CD8-positive, alpha-beta memory T cell (primary cell): ENCODE measurements around the gene EPB41L5. TPM values are rescaled to one million over a fixed set of nuclear protein-coding genes. Genes with fewer than 3 reads are reported as not detected.
"Not testable (repeated sequence)": the region's sequence is repeated elsewhere in the genome, so short reads cannot be mapped to it uniquely, and the experiment has no call there.

Experiments used
- CTCF ChIA-PET: fragments of 350-600 bp; sonication (Branson Sonifier 250); formaldehyde crosslinking; loops from one replicate; lab custom pipeline; 2021; ENCODE audit warnings: antibody characterized with exemption; lab: Charles Lee
- POLR2A ChIA-PET: fragments of 350-600 bp; sonication (Branson Sonifier 250); formaldehyde crosslinking; loops from one replicate; lab custom pipeline; 2021; ENCODE audit warnings: antibody characterized with exemption; lab: Charles Lee
- DNase-seq, 5 donors: peaks; one replicate each; pipeline versions ENCODE4 v3.0.0 to v3.0.0-alpha.2; 2020 to 2022; ENCODE audit warnings: mixed read lengths in 1 of 5
- H3K27ac ChIP-seq: one replicate; pipeline ENCODE4 v1.7.0; 2013; ENCODE audit warnings: low read depth, mild to moderate bottlenecking, low read length, moderate library complexity
- H3K27me3 ChIP-seq: 2 replicates; pipeline ENCODE4 v1.7.0; 2013; ENCODE audit warnings: low read length, mild to moderate bottlenecking; ENCODE audit not compliant: insufficient read depth, poor library complexity, severe bottlenecking
- H3K36me3 ChIP-seq: 2 replicates; pipeline ENCODE4 v1.7.0; 2013; ENCODE audit warnings: mild to moderate bottlenecking, low read length, moderate library complexity; ENCODE audit not compliant: insufficient read depth
- H3K4me1 ChIP-seq: 2 replicates; pipeline ENCODE4 v1.7.0; 2013; ENCODE audit warnings: mild to moderate bottlenecking, low read length, moderate library complexity; ENCODE audit not compliant: insufficient read depth
- H3K4me3 ChIP-seq: 2 replicates; pipeline ENCODE4 v1.7.0; 2013; ENCODE audit warnings: mild to moderate bottlenecking, low read length
- H3K9me3 ChIP-seq: 2 replicates; pipeline ENCODE4 v1.7.0; 2013; ENCODE audit warnings: mild to moderate bottlenecking, low read length
- H3K27ac Mint-ChIP-seq, 8 donors: one replicate each; pipeline ENCODE4 v1.8.0; 2020 to 2021; ENCODE audit warnings: mixed read lengths in 8 of 8, mild to moderate bottlenecking in 6 of 8, inconsistent platforms in 3 of 8, moderate library complexity in 3 of 8
- H3K27me3 Mint-ChIP-seq, 2 donors: one replicate each; pipeline ENCODE4 v1.8.0; 2020 to 2021; ENCODE audit warnings: mixed read lengths in 2 of 2, mild to moderate bottlenecking in 1 of 2, moderate library complexity in 1 of 2
- H3K36me3 Mint-ChIP-seq, 3 donors: one replicate each; pipeline ENCODE4 v1.8.0; 2020 to 2021; ENCODE audit warnings: mixed read lengths in 3 of 3, inconsistent platforms in 1 of 3, mild to moderate bottlenecking in 1 of 3
- H3K4me1 Mint-ChIP-seq, 3 donors: one replicate each; pipeline ENCODE4 v1.8.0; 2020 to 2021; ENCODE audit warnings: mixed read lengths in 3 of 3, inconsistent platforms in 1 of 3, mild to moderate bottlenecking in 1 of 3
- H3K4me3 Mint-ChIP-seq, 7 donors: one replicate each; pipeline ENCODE4 v1.8.0; 2020 to 2021; ENCODE audit warnings: mixed read lengths in 7 of 7, mild to moderate bottlenecking in 6 of 7, moderate library complexity in 4 of 7, inconsistent platforms in 2 of 7
- H3K9me3 Mint-ChIP-seq, 5 donors: one replicate each; pipeline ENCODE4 v1.8.0; 2020 to 2022; ENCODE audit warnings: mixed read lengths in 5 of 5, mild to moderate bottlenecking in 3 of 5, moderate library complexity in 2 of 5, inconsistent platforms in 1 of 5
- polyA plus RNA-seq: library from polyadenylated mRNA; unstranded; fragments of 300-500 nt; fragmentation: Illumina TruSeq; gene quantifications from one replicate; pipeline ENCODE4 v1.2.3, GENCODE V29; 2021
- total RNA-seq, 2 experiments: library from RNA; stranded (reverse); gene quantifications; one replicate each; pipeline ENCODE4 v1.2.3, GENCODE V29; 2021

The EPB41L5 gene
- total and polyA plus RNA-seq, 3 experiments from 2014 or later, result 3.3 to 4.0 (median 3.8) TPM

GRCh38 chr2:120017201-120017600, 4.3 kb downstream of the EPB41L5 start:
- peaks cover 11% of the 10 kb centered on the region for H3K4me1 ChIP-seq
- H3K4me1 Mint-ChIP-seq, result peaks cover 22 to 34% (median 22%) of the 10 kb centered on the region in 3 donors
- H3K27me3 Mint-ChIP-seq, result no peaks in the 10 kb centered on the region
- ChIA-PET POLR2A (no interaction called here), CTCF (no interaction called here)
- no peak overlapping the region for H3K27ac Mint-ChIP-seq
- no peak overlapping the region for H3K4me3 ChIP-seq
- DNase-seq, result no peak
- H3K36me3 Mint-ChIP-seq, result peaks cover under 1 to 11% (median 9%) of the 10 kb centered on the region in 3 donors
- H3K27me3 ChIP-seq, result no peaks in the 10 kb centered on the region
- no peaks in the 10 kb centered on the region for H3K36me3 ChIP-seq
- no peaks in the 10 kb centered on the region for H3K9me3 Mint-ChIP-seq
- peak overlapping the region in 1 of 7 donors; percentile 32 for H3K4me3 Mint-ChIP-seq
- H3K9me3 ChIP-seq, result no peaks in the 10 kb centered on the region
- no peak overlapping the region for H3K27ac ChIP-seq

GRCh38 chr2:120018549-120018948, 5.7 kb downstream of the EPB41L5 start:
- Histone ChIP-seq H3K36me3 (no peaks in the 10 kb centered on the region), H3K27me3 (no peaks in the 10 kb centered on the region), H3K9me3 (no peaks in the 10 kb centered on the region), H3K27ac (no peak overlapping the region), H3K4me3 (no peak overlapping the region), H3K4me1 (peaks cover 4% of the 10 kb centered on the region)
- Mint-ChIP-seq H3K27ac (no peak overlapping the region), H3K36me3 (peaks cover 9 to 14% (median 13%) of the 10 kb centered on the region in 3 donors), H3K27me3 (no peaks in the 10 kb centered on the region), H3K4me1 (peaks cover 15 to 27% (median 16%) of the 10 kb centered on the region in 3 donors), H3K4me3 (no peak overlapping the region), H3K9me3 (no peaks in the 10 kb centered on the region)
- ChIA-PET CTCF (no interaction called here), POLR2A (interaction anchor here (0.5 kb wide), 1 partner anchor 45 kb away, joined by 3 read pairs; no protein-coding TSS in a partner anchor)
- no peak for DNase-seq

- POLR2A ChIA-PET, result no interaction called here
- no peak overlapping the region for H3K4me3 ChIP-seq
- H3K27ac ChIP-seq, result no peak overlapping the region
- Mint-ChIP-seq H3K4me3 (no peak overlapping the region), H3K36me3 (peaks cover 12 to 28% (median 25%) of the 10 kb centered on the region in 3 donors), H3K27ac (no peak overlapping the region), H3K27me3 (no peaks in the 10 kb centered on the region), H3K9me3 (peaks cover 0 to 6% (median 0%) of the 10 kb centered on the region in 5 donors), H3K4me1 (peaks cover under 1 to 11% (median 4%) of the 10 kb centered on the region in 3 donors)
- DNase-seq, result no peak
- H3K9me3 ChIP-seq, result no peaks in the 10 kb centered on the region
- no peaks in the 10 kb centered on the region for H3K27me3 ChIP-seq
- H3K36me3 ChIP-seq, result no peaks in the 10 kb centered on the region
- no peaks in the 10 kb centered on the region for H3K4me1 ChIP-seq
- CTCF ChIA-PET, result no interaction called here
These were observed 7.7 kb downstream of the EPB41L5 start for GRCh38 chr2:120020554-120020953.

GRCh38 chr2:120022505-120022904, 9.6 kb downstream of the EPB41L5 start:
- H3K4me3 Mint-ChIP-seq, H3K4me1 Mint-ChIP-seq, H3K27ac Mint-ChIP-seq, H3K27me3 ChIP-seq, H3K4me3 ChIP-seq, DNase-seq, H3K9me3 ChIP-seq, CTCF ChIA-PET, POLR2A ChIA-PET, H3K27ac ChIP-seq, H3K36me3 ChIP-seq, H3K27me3 Mint-ChIP-seq, H3K4me1 ChIP-seq, H3K9me3 Mint-ChIP-seq: not testable (repeated sequence)
- peaks cover 15 to 37% (median 25%) of the 10 kb centered on the region in 3 donors for H3K36me3 Mint-ChIP-seq

- DNase-seq, result no peak
- CTCF ChIA-PET, result no interaction called here
These were observed 14.0 kb downstream of the EPB41L5 start for GRCh38 chr2:120026890-120027289.

GRCh38 chr2:120028795-120029194, 15.9 kb downstream of the EPB41L5 start:
- Mint-ChIP-seq H3K27me3 (peaks cover 0 to 2% of the 10 kb centered on the region in 2 donors), H3K4me3 (no peak overlapping the region), H3K9me3 (peaks cover 0 to 6% (median 0%) of the 10 kb centered on the region in 5 donors), H3K27ac (peak overlapping the region in 1 of 8 donors; percentile 4), H3K4me1 (peaks cover 0 to 3% (median 0%) of the 10 kb centered on the region in 3 donors), H3K36me3 (peaks cover 8 to 25% (median 12%) of the 10 kb centered on the region in 3 donors)
- ChIA-PET CTCF (no interaction called here), POLR2A (no interaction called here)
- Histone ChIP-seq H3K4me1 (no peaks in the 10 kb centered on the region), H3K4me3 (no peak overlapping the region), H3K9me3 (no peaks in the 10 kb centered on the region), H3K27me3 (no peaks in the 10 kb centered on the region), H3K27ac (no peak overlapping the region), H3K36me3 (no peaks in the 10 kb centered on the region)
- no peak for DNase-seq

More at GRCh38 chr2:120026890-120027289, 14.0 kb downstream of the EPB41L5 start:
- no peaks in the 10 kb centered on the region for H3K4me1 ChIP-seq
- H3K36me3 Mint-ChIP-seq, result peaks cover 8 to 41% (median 17%) of the 10 kb centered on the region in 3 donors
- H3K4me3 ChIP-seq, result no peak overlapping the region
- H3K27ac Mint-ChIP-seq, result no peak overlapping the region
- no peaks in the 10 kb centered on the region for H3K36me3 ChIP-seq
- H3K27me3 ChIP-seq, result no peaks in the 10 kb centered on the region
- H3K9me3 ChIP-seq, result no peaks in the 10 kb centered on the region
- H3K27me3 Mint-ChIP-seq, result peaks cover 0 to 2% of the 10 kb centered on the region in 2 donors
- peaks cover 0 to 3% (median 0%) of the 10 kb centered on the region in 3 donors for H3K4me1 Mint-ChIP-seq
- no peak overlapping the region for H3K4me3 Mint-ChIP-seq
- POLR2A ChIA-PET, result no interaction called here
- peaks cover 0 to 6% (median 0%) of the 10 kb centered on the region in 5 donors for H3K9me3 Mint-ChIP-seq
- H3K27ac ChIP-seq, result no peak overlapping the region

- H3K27ac ChIP-seq, result no peak overlapping the region
- no peaks in the 10 kb centered on the region for H3K27me3 ChIP-seq
- H3K27ac Mint-ChIP-seq, result no peak overlapping the region
- H3K4me3 Mint-ChIP-seq, result no peak overlapping the region
- peaks cover 0 to 4% (median 0%) of the 10 kb centered on the region in 5 donors for H3K9me3 Mint-ChIP-seq
- H3K4me3 ChIP-seq, result no peak overlapping the region
- no peak for DNase-seq
- peaks cover 0 to 2% of the 10 kb centered on the region in 2 donors for H3K27me3 Mint-ChIP-seq
- CTCF ChIA-PET, result no interaction called here
- no peaks in the 10 kb centered on the region for H3K4me1 ChIP-seq
- peaks cover 0 to 3% (median 0%) of the 10 kb centered on the region in 3 donors for H3K4me1 Mint-ChIP-seq
- no peaks in the 10 kb centered on the region for H3K36me3 ChIP-seq
- POLR2A ChIA-PET, result no interaction called here
- no peaks in the 10 kb centered on the region for H3K9me3 ChIP-seq
- H3K36me3 Mint-ChIP-seq, result peaks cover 4 to 18% (median 6%) of the 10 kb centered on the region in 3 donors
These were observed 17.1 kb downstream of the EPB41L5 start for GRCh38 chr2:120029672-120030640.

- Mint-ChIP-seq H3K4me3 (no peak overlapping the region), H3K4me1 (peaks cover 0 to 3% (median 0%) of the 10 kb centered on the region in 3 donors), H3K27ac (no peak overlapping the region), H3K36me3 (peaks cover 1 to 5% (median 2%) of the 10 kb centered on the region in 3 donors), H3K9me3 (no peaks in the 10 kb centered on the region), H3K27me3 (peaks cover 0 to 2% of the 10 kb centered on the region in 2 donors)
- CTCF ChIA-PET, result no interaction called here
- Histone ChIP-seq H3K4me3 (no peak overlapping the region), H3K27me3 (no peaks in the 10 kb centered on the region), H3K36me3 (no peaks in the 10 kb centered on the region), H3K4me1 (no peaks in the 10 kb centered on the region), H3K9me3 (no peaks in the 10 kb centered on the region), H3K27ac (no peak overlapping the region)
- POLR2A ChIA-PET, result no interaction called here
- DNase-seq, result no peak
These were observed 19.4 kb downstream of the EPB41L5 start for GRCh38 chr2:120032297-120032696.
